RWPE2 (cell line): Measurements from ENCODE around the gene KRT2.

ENCODE experiments used
- ATAC-seq: fragments of 200-7000 bp; cut with Tn5 transposase; 3 replicates; pipeline ENCODE4 v1.9.1; 2021; ENCODE audit warnings: low read depth
- DNase-seq: peaks from one replicate; pipeline ENCODE4 v3.0.0-alpha.2; 2020; ENCODE audit warnings: low spot score
- H3K27ac ChIP-seq: fragments of 450-650 bp; 2 replicates; pipeline ENCODE4 v1.5.1; 2017; ENCODE audit warnings: mild to moderate bottlenecking; ENCODE audit not compliant: poor library complexity, severe bottlenecking
- H3K27me3 ChIP-seq: fragments of 250-450 bp; sonication (Bioruptor Pico); 2 replicates; pipeline ENCODE4 v1.5.1; 2021; ENCODE audit warnings: mild to moderate bottlenecking, moderate library complexity; ENCODE audit not compliant: insufficient read depth, poor library complexity, severe bottlenecking
- H3K36me3 ChIP-seq: fragments of 250-450 bp; sonication (Bioruptor Pico); 2 replicates; pipeline ENCODE4 v1.5.1; 2020; ENCODE audit warnings: low read depth, mild to moderate bottlenecking, moderate library complexity
- H3K4me1 ChIP-seq: fragments of 250-450 bp; sonication (Bioruptor Pico); 2 replicates; pipeline ENCODE4 v1.5.1; 2021; ENCODE audit warnings: mild to moderate bottlenecking, moderate library complexity; ENCODE audit not compliant: insufficient read depth, poor library complexity, severe bottlenecking
- H3K4me3 ChIP-seq: fragments of 250-450 bp; sonication (Bioruptor Pico); 2 replicates; pipeline ENCODE4 v1.5.1; 2021; ENCODE audit warnings: mild to moderate bottlenecking, moderate library complexity; ENCODE audit not compliant: severe bottlenecking
- H3K9me3 ChIP-seq: fragments of 250-450 bp; sonication (Bioruptor Pico); 2 replicates; pipeline ENCODE4 v1.5.1; 2021; ENCODE audit warnings: mild to moderate bottlenecking, moderate library complexity; ENCODE audit not compliant: severe bottlenecking
- CTCF ChIP-seq: fragments of 450-650 bp; IDR thresholded peaks from one replicate; pipeline ENCODE4 v1.5.1; 2017; ENCODE audit warnings: mild to moderate bottlenecking, moderate library complexity; ENCODE audit not compliant: poor library complexity, severe bottlenecking

Gene KRT2

GRCh38 chr12:52612431-52613383, 39.3 kb downstream of the KRT2 start:
- Histone ChIP-seq H3K27me3 (no peaks in the 10 kb centered on the region), H3K27ac (no peak overlapping the region), H3K9me3 (no peaks in the 10 kb centered on the region), H3K4me1 (no peaks in the 10 kb centered on the region), H3K4me3 (no peak overlapping the region), H3K36me3 (no peaks in the 10 kb centered on the region)
- ATAC-seq, result no peak
- DNase-seq, result no peak
- no peak for TF ChIP-seq CTCF

- H3K4me3 ChIP-seq, result no peak overlapping the region
- H3K36me3 ChIP-seq, result no peaks in the 10 kb centered on the region
- H3K9me3 ChIP-seq, result no peaks in the 10 kb centered on the region
- no peaks in the 10 kb centered on the region for H3K4me1 ChIP-seq
- no peak for DNase-seq
- ATAC-seq, result no peak
- H3K27me3 ChIP-seq, result no peaks in the 10 kb centered on the region
- no peak for TF ChIP-seq CTCF
- no peak overlapping the region for H3K27ac ChIP-seq
These were observed 40.9 kb downstream of the KRT2 start for GRCh38 chr12:52611080-52611468.

GRCh38 chr12:52608826-52609630, 43.0 kb downstream of the KRT2 start:
- no peak for TF ChIP-seq CTCF
- H3K27me3 ChIP-seq, result no peaks in the 10 kb centered on the region
- H3K36me3 ChIP-seq, result no peaks in the 10 kb centered on the region
- no peaks in the 10 kb centered on the region for H3K4me1 ChIP-seq
- no peak overlapping the region for H3K4me3 ChIP-seq
- H3K27ac ChIP-seq, result no peak overlapping the region
- no peaks in the 10 kb centered on the region for H3K9me3 ChIP-seq
- DNase-seq (peak; percentile 19), ATAC-seq (no peak)

DNA sequence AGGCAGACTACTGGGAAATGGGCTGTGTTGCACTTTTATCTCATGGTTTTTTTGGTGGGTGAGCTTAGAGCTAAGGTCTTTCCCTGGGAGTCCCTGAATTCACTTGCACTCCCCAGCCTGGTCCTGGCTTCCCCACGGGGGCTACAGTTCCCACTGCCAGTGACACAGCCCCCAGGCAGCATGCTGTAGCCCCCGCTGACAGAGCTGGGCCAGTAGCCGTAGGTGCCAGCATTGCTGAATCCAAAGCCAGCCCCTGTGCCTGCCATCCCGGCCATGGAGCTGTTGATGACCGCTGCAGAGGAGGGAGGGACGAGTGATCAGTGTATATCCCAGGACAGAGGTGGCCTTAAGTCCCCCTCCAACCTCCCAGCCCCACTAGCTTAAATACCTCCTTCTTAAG, 43.9 kb downstream of the KRT2 start:
- Histone ChIP-seq H3K4me1 (no peaks in the 10 kb centered on the region), H3K27ac (no peak overlapping the region), H3K4me3 (no peak overlapping the region), H3K36me3 (no peaks in the 10 kb centered on the region), H3K9me3 (no peaks in the 10 kb centered on the region), H3K27me3 (no peaks in the 10 kb centered on the region)
- TF ChIP-seq CTCF, result no peak
- DNase-seq, result peak; percentile 31
- ATAC-seq, result no peak
